Activated B cell treated with CpG ODN at 0.5 μM for 24 hours (primary cell): ENCODE data around the gene EGFR. TPM values are rescaled to one million over a fixed set of nuclear protein-coding genes. Genes with fewer than 3 reads are reported as not detected.

Experiments
- ATAC-seq: fragments of 200-7000 bp; cut with Tn5 transposase; one replicate; pipeline ENCODE4 v1.10.0; 2021; ENCODE audit warnings: low read depth, mild to moderate bottlenecking, moderate library complexity
- CTCF ChIA-PET: fragments of 350-600 bp; sonication (Branson Sonifier 250); formaldehyde crosslinking; loops from one replicate; lab custom pipeline; 2021; ENCODE audit warnings: antibody characterized with exemption; lab: Charles Lee
- POLR2A ChIA-PET: fragments of 350-600 bp; sonication (Branson Sonifier 250); formaldehyde crosslinking; loops from one replicate; lab custom pipeline; 2021; ENCODE audit warnings: antibody characterized with exemption; lab: Charles Lee
- DNase-seq: peaks from one replicate; pipeline ENCODE4 v3.0.0; 2022
- H3K27ac Mint-ChIP-seq: one replicate; pipeline ENCODE4 v1.8.0; 2020; ENCODE audit warnings: mixed read lengths
- H3K27me3 Mint-ChIP-seq: one replicate; pipeline ENCODE4 v1.8.0; 2021; ENCODE audit warnings: mixed read lengths
- H3K36me3 Mint-ChIP-seq: one replicate; pipeline ENCODE4 v1.8.0; 2021; ENCODE audit warnings: low read depth, mixed read lengths
- H3K4me1 Mint-ChIP-seq: one replicate; pipeline ENCODE4 v1.8.0; 2021; ENCODE audit warnings: mixed read lengths
- H3K4me3 Mint-ChIP-seq: one replicate; pipeline ENCODE4 v1.8.0; 2020; ENCODE audit warnings: mild to moderate bottlenecking, mixed read lengths
- H3K9me3 Mint-ChIP-seq: one replicate; pipeline ENCODE4 v1.8.0; 2020; ENCODE audit warnings: mixed read lengths
- CTCF ChIP-seq: fragments of 200-600 bp; IDR thresholded peaks from one replicate; pipeline ENCODE4 v1.8.0; 2022; ENCODE audit warnings: antibody characterized with exemption, mild to moderate bottlenecking
- intact Hi-C: fragments of 100-400 bp; cut with micrococcal nuclease; formaldehyde crosslinking; loops from one replicate; pipeline ENCODE4 v1.15.1; 2024
- total RNA-seq: library from RNA; stranded (reverse); gene quantifications from 2 replicates; pipeline ENCODE4 v1.2.3, GENCODE V29; 2022

EGFR gene
- total RNA-seq, 1 donor from 2014 or later: not detected

GRCh38 chr7:55172881-55173609 is 154.2 kb downstream of the EGFR start:
- no peaks in the 10 kb centered on the region for H3K4me1 Mint-ChIP-seq
- H3K27me3 Mint-ChIP-seq: peaks cover 5% of the 10 kb centered on the region
- no peak overlapping the region for H3K4me3 Mint-ChIP-seq
- no peaks in the 10 kb centered on the region for H3K36me3 Mint-ChIP-seq
- no peak for TF ChIP-seq CTCF
- ATAC-seq: no peak
- DNase-seq: no peak
- ChIA-PET POLR2A (no interaction called here), CTCF (no interaction called here)
- no peaks in the 10 kb centered on the region for H3K9me3 Mint-ChIP-seq
- H3K27ac Mint-ChIP-seq: no peak overlapping the region
- intact Hi-C loops: no loop called here

DNA sequence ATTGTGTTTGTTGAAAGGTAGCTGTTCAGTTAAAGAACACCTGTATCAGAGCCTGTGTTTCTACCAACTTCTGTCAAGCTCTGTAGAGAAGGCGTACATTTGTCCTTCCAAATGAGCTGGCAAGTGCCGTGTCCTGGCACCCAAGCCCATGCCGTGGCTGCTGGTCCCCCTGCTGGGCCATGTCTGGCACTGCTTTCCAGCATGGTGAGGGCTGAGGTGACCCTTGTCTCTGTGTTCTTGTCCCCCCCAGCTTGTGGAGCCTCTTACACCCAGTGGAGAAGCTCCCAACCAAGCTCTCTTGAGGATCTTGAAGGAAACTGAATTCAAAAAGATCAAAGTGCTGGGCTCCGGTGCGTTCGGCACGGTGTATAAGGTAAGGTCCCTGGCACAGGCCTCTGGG is 154.9 kb downstream of the EGFR start:
- no peak for ATAC-seq
- no peaks in the 10 kb centered on the region for H3K9me3 Mint-ChIP-seq
- intact Hi-C loops: no loop called here
- H3K27ac Mint-ChIP-seq: no peak overlapping the region
- no peak overlapping the region for H3K4me3 Mint-ChIP-seq
- ChIA-PET POLR2A (no interaction called here), CTCF (no interaction called here)
- no peak for TF ChIP-seq CTCF
- no peaks in the 10 kb centered on the region for H3K36me3 Mint-ChIP-seq
- no peak for DNase-seq
- no peaks in the 10 kb centered on the region for H3K4me1 Mint-ChIP-seq
- peaks cover 5% of the 10 kb centered on the region for H3K27me3 Mint-ChIP-seq

DNA sequence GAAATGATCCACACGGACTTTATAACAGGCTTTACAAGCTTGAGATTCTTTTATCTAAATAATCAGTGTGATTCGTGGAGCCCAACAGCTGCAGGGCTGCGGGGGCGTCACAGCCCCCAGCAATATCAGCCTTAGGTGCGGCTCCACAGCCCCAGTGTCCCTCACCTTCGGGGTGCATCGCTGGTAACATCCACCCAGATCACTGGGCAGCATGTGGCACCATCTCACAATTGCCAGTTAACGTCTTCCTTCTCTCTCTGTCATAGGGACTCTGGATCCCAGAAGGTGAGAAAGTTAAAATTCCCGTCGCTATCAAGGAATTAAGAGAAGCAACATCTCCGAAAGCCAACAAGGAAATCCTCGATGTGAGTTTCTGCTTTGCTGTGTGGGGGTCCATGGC is 155.6 kb downstream of the EGFR start:
- no peak for TF ChIP-seq CTCF
- H3K36me3 Mint-ChIP-seq: no peaks in the 10 kb centered on the region
- no peak for DNase-seq
- intact Hi-C loops: no loop called here
- no peaks in the 10 kb centered on the region for H3K4me1 Mint-ChIP-seq
- no peak overlapping the region for H3K27ac Mint-ChIP-seq
- peaks cover 5% of the 10 kb centered on the region for H3K27me3 Mint-ChIP-seq
- no peak overlapping the region for H3K4me3 Mint-ChIP-seq
- POLR2A ChIA-PET: no interaction called here
- CTCF ChIA-PET: no interaction called here
- no peak for ATAC-seq
- no peaks in the 10 kb centered on the region for H3K9me3 Mint-ChIP-seq

GRCh38 chr7:55174856-55175255 is 156.0 kb downstream of the EGFR start:
- ATAC-seq: no peak
- Mint-ChIP-seq H3K9me3 (no peaks in the 10 kb centered on the region), H3K4me3 (no peak overlapping the region), H3K27me3 (peaks cover 5% of the 10 kb centered on the region), H3K4me1 (no peaks in the 10 kb centered on the region), H3K36me3 (no peaks in the 10 kb centered on the region), H3K27ac (no peak overlapping the region)
- intact Hi-C loops: no loop called here
- TF ChIP-seq CTCF: no peak
- CTCF ChIA-PET: no interaction called here
- POLR2A ChIA-PET: no interaction called here
- DNase-seq: no peak

GRCh38 chr7:55177068-55177530 is 158.3 kb downstream of the EGFR start:
- H3K27me3 Mint-ChIP-seq: peaks cover 5% of the 10 kb centered on the region
- DNase-seq: no peak
- no peak for TF ChIP-seq CTCF

More at GRCh38 chr7:55177068-55177530, 158.3 kb downstream of the EGFR start:
- Mint-ChIP-seq H3K36me3 (no peaks in the 10 kb centered on the region), H3K9me3 (no peaks in the 10 kb centered on the region), H3K4me1 (no peaks in the 10 kb centered on the region), H3K4me3 (no peak overlapping the region), H3K27ac (no peak overlapping the region)
- POLR2A ChIA-PET: no interaction called here
- intact Hi-C loops: no loop called here
- CTCF ChIA-PET: no interaction called here
- ATAC-seq: no peak
